ENCODE measurements around the gene GSTCD.

Gene GSTCD

GRCh38 chr4:105835177-105835576 lies 126.6 kb downstream of the GSTCD start:
- Histone ChIP-seq H3K27me3 (ENCODE audit: control insufficient read depth in 1 of 2, insufficient read depth in 1 of 2, low read length in 2 of 2) (no peaks in the 10 kb centered on the region), H3K79me1 (replicated peaks; ENCODE audit: low read length, poor library complexity, severe bottlenecking) (no peaks in the 10 kb centered on the region), H2BK5ac (ENCODE audit: low read depth, low read length, poor library complexity, severe bottlenecking) (no peak overlapping the region), H3K9ac (ENCODE audit: low read length) (no peak overlapping the region), H3K14ac (ENCODE audit: low read length in 2 of 2) (no peak overlapping the region), H2AK5ac (ENCODE audit: low read length, severe bottlenecking) (no peak overlapping the region), H4K91ac (ENCODE audit: low read length) (no peak overlapping the region), H3K27ac (ENCODE audit: low read length, poor library complexity, severe bottlenecking) (no peak overlapping the region), H3K23ac (ENCODE audit: low read length in 2 of 2) (no peak overlapping the region), H4K8ac (ENCODE audit: low read length) (no peak overlapping the region), H2BK15ac (ENCODE audit: low read depth, poor library complexity, severe bottlenecking) (no peak overlapping the region), H2AFZ (ENCODE audit: low read depth, low read length) (no peak overlapping the region), H3K4me1 (ENCODE audit: control insufficient read depth, insufficient read depth, low read depth, low read length) (no peaks in the 10 kb centered on the region), H2BK120ac (ENCODE audit: low read depth, low read length) (no peak overlapping the region), H3K4me2 (ENCODE audit: low read length, poor library complexity, severe bottlenecking) (no peak overlapping the region), H3K9me3 (ENCODE audit: control insufficient read depth, low read length) (no peaks in the 10 kb centered on the region), H2BK12ac (ENCODE audit: low read length in 2 of 2) (no peak overlapping the region), H3K4ac (ENCODE audit: low read depth in 1 of 2, low read length in 2 of 2) (no peak overlapping the region), H3K18ac (ENCODE audit: low read depth in 1 of 2, low read length in 2 of 2) (no peak overlapping the region), H3K36me3 (ENCODE audit: control insufficient read depth in 1 of 2, insufficient read depth in 2 of 2, low read depth in 1 of 2, low read length in 2 of 2) (peaks cover 0 to 15% of the 10 kb centered on the region in 2 experiments), H3K4me3 (ENCODE audit: insufficient read depth in 1 of 2, low read depth in 1 of 2, low read length in 2 of 2) (no peak overlapping the region)
- WGBS, result 98% methylated on average over 6 of the region's 6 CpGs
- no peak for DNase-seq

- DNase-seq, result no peak
- no peak overlapping the region for H4K91ac ChIP-seq (ENCODE audit: low read length)
- no peak overlapping the region for H2BK5ac ChIP-seq (ENCODE audit: low read depth, low read length, poor library complexity, severe bottlenecking)
- no peaks in the 10 kb centered on the region for H3K79me1 ChIP-seq (replicated peaks; ENCODE audit: low read length, poor library complexity, severe bottlenecking)
- no peaks in the 10 kb centered on the region for H3K9me3 ChIP-seq (ENCODE audit: control insufficient read depth, low read length)
- H3K36me3 ChIP-seq (ENCODE audit: control insufficient read depth in 1 of 2, insufficient read depth in 2 of 2, low read depth in 1 of 2, low read length in 2 of 2), result peaks cover 0 to 15% of the 10 kb centered on the region in 2 experiments
- no peak overlapping the region for H2BK120ac ChIP-seq (ENCODE audit: low read depth, low read length)
- H2BK15ac ChIP-seq (ENCODE audit: low read depth, poor library complexity, severe bottlenecking), result no peak overlapping the region
- H2AK5ac ChIP-seq (ENCODE audit: low read length, severe bottlenecking), result no peak overlapping the region
- H2BK12ac ChIP-seq (ENCODE audit: low read length in 2 of 2), result no peak overlapping the region
- no peak overlapping the region for H3K9ac ChIP-seq (ENCODE audit: low read length)
- no peak overlapping the region for H3K4ac ChIP-seq (ENCODE audit: low read depth in 1 of 2, low read length in 2 of 2)
- WGBS, result 96% methylated on average over 2 of the region's 3 CpGs
- H3K27ac ChIP-seq (ENCODE audit: low read length, poor library complexity, severe bottlenecking), result no peak overlapping the region
- no peak overlapping the region for H3K4me3 ChIP-seq (ENCODE audit: insufficient read depth in 1 of 2, low read depth in 1 of 2, low read length in 2 of 2)
- H3K23ac ChIP-seq (ENCODE audit: low read length in 2 of 2), result no peak overlapping the region
- no peaks in the 10 kb centered on the region for H3K27me3 ChIP-seq (ENCODE audit: control insufficient read depth in 1 of 2, insufficient read depth in 1 of 2, low read length in 2 of 2)
- no peak overlapping the region for H4K8ac ChIP-seq (ENCODE audit: low read length)
- H3K4me1 ChIP-seq (ENCODE audit: control insufficient read depth, insufficient read depth, low read depth, low read length), result no peaks in the 10 kb centered on the region
- no peak overlapping the region for H2AFZ ChIP-seq (ENCODE audit: low read depth, low read length)
- H3K14ac ChIP-seq (ENCODE audit: low read length in 2 of 2), result no peak overlapping the region
- no peak overlapping the region for H3K4me2 ChIP-seq (ENCODE audit: low read length, poor library complexity, severe bottlenecking)
- no peak overlapping the region for H3K18ac ChIP-seq (ENCODE audit: low read depth in 1 of 2, low read length in 2 of 2)
Observed at GRCh38 chr4:105836537-105836936, 128.0 kb downstream of the GSTCD start.

- H3K18ac ChIP-seq (ENCODE audit: low read depth in 1 of 2, low read length in 2 of 2), result no peak overlapping the region
- no peak overlapping the region for H2BK5ac ChIP-seq (ENCODE audit: low read depth, low read length, poor library complexity, severe bottlenecking)
- H2AK5ac ChIP-seq (ENCODE audit: low read length, severe bottlenecking), result no peak overlapping the region
- no peak overlapping the region for H3K27ac ChIP-seq (ENCODE audit: low read length, poor library complexity, severe bottlenecking)
- H3K9me3 ChIP-seq (ENCODE audit: control insufficient read depth, low read length), result no peaks in the 10 kb centered on the region
- H2BK120ac ChIP-seq (ENCODE audit: low read depth, low read length), result no peak overlapping the region
- H2AFZ ChIP-seq (ENCODE audit: low read depth, low read length), result no peak overlapping the region
- no peak overlapping the region for H3K14ac ChIP-seq (ENCODE audit: low read length in 2 of 2)
- H3K27me3 ChIP-seq (ENCODE audit: control insufficient read depth in 1 of 2, insufficient read depth in 1 of 2, low read length in 2 of 2), result no peaks in the 10 kb centered on the region
- DNase-seq, result no peak
- H4K91ac ChIP-seq (ENCODE audit: low read length), result no peak overlapping the region
- peaks cover 0 to 15% of the 10 kb centered on the region in 2 experiments for H3K36me3 ChIP-seq (ENCODE audit: control insufficient read depth in 1 of 2, insufficient read depth in 2 of 2, low read depth in 1 of 2, low read length in 2 of 2)
- no peak overlapping the region for H3K23ac ChIP-seq (ENCODE audit: low read length in 2 of 2)
- no peak overlapping the region for H3K4ac ChIP-seq (ENCODE audit: low read depth in 1 of 2, low read length in 2 of 2)
- H2BK15ac ChIP-seq (ENCODE audit: low read depth, poor library complexity, severe bottlenecking), result no peak overlapping the region
- H3K4me1 ChIP-seq (ENCODE audit: control insufficient read depth, insufficient read depth, low read depth, low read length), result no peaks in the 10 kb centered on the region
- H3K4me3 ChIP-seq (ENCODE audit: insufficient read depth in 1 of 2, low read depth in 1 of 2, low read length in 2 of 2), result no peak overlapping the region
- H4K8ac ChIP-seq (ENCODE audit: low read length), result no peak overlapping the region
- no peak overlapping the region for H3K4me2 ChIP-seq (ENCODE audit: low read length, poor library complexity, severe bottlenecking)
- no peak overlapping the region for H2BK12ac ChIP-seq (ENCODE audit: low read length in 2 of 2)
- no peak overlapping the region for H3K9ac ChIP-seq (ENCODE audit: low read length)
- H3K79me1 ChIP-seq (replicated peaks; ENCODE audit: low read length, poor library complexity, severe bottlenecking), result no peaks in the 10 kb centered on the region
- WGBS, result 69% methylated on average over 1 of the region's 2 CpGs
Observed at GRCh38 chr4:105837037-105837436, 128.5 kb downstream of the GSTCD start.

DNA sequence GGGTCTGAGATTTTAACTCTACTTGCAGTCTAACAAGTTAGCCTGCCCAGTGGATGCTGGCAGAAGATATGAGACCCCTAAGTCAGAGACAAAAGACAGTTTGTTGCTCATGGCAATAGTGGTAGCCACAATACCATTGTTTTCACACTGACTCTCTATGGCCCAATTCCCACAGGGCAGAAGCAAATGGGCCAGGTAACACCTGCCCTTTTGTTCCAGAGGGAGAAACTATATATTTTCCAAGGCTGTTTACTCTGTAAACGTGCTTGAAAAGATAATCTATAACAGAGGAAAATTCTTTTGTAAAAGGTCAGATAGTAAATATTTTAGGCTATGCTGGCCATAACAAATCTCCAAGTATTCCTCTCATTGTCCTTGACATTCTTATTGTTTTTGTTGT lies 129.5 kb downstream of the GSTCD start:
- H2BK12ac ChIP-seq (ENCODE audit: low read length in 2 of 2), result no peak overlapping the region
- no peak overlapping the region for H2AFZ ChIP-seq (ENCODE audit: low read depth, low read length)
- no peak overlapping the region for H2AK5ac ChIP-seq (ENCODE audit: low read length, severe bottlenecking)
- H3K23ac ChIP-seq (ENCODE audit: low read length in 2 of 2), result no peak overlapping the region
- H3K18ac ChIP-seq (ENCODE audit: low read depth in 1 of 2, low read length in 2 of 2), result no peak overlapping the region
- no peaks in the 10 kb centered on the region for H3K4me1 ChIP-seq (ENCODE audit: control insufficient read depth, insufficient read depth, low read depth, low read length)
- H2BK5ac ChIP-seq (ENCODE audit: low read depth, low read length, poor library complexity, severe bottlenecking), result no peak overlapping the region
- no peak overlapping the region for H3K4me3 ChIP-seq (ENCODE audit: insufficient read depth in 1 of 2, low read depth in 1 of 2, low read length in 2 of 2)
- H4K8ac ChIP-seq (ENCODE audit: low read length), result no peak overlapping the region
- peaks cover under 1 to 15% of the 10 kb centered on the region in 2 experiments for H3K36me3 ChIP-seq (ENCODE audit: control insufficient read depth in 1 of 2, insufficient read depth in 2 of 2, low read depth in 1 of 2, low read length in 2 of 2)
- no peak overlapping the region for H2BK15ac ChIP-seq (ENCODE audit: low read depth, poor library complexity, severe bottlenecking)
- H3K79me1 ChIP-seq (replicated peaks; ENCODE audit: low read length, poor library complexity, severe bottlenecking), result no peaks in the 10 kb centered on the region
- H2BK120ac ChIP-seq (ENCODE audit: low read depth, low read length), result no peak overlapping the region
- no peak overlapping the region for H3K9ac ChIP-seq (ENCODE audit: low read length)
- H3K4me2 ChIP-seq (ENCODE audit: low read length, poor library complexity, severe bottlenecking), result no peak overlapping the region
- H3K9me3 ChIP-seq (ENCODE audit: control insufficient read depth, low read length), result no peaks in the 10 kb centered on the region
- no peaks in the 10 kb centered on the region for H3K27me3 ChIP-seq (ENCODE audit: control insufficient read depth in 1 of 2, insufficient read depth in 1 of 2, low read length in 2 of 2)
- WGBS, result no CpG with 5 or more reads among the region's 1 CpG
- DNase-seq, result no peak
- H4K91ac ChIP-seq (ENCODE audit: low read length), result no peak overlapping the region
- H3K14ac ChIP-seq (ENCODE audit: low read length in 2 of 2), result no peak overlapping the region
- H3K27ac ChIP-seq (ENCODE audit: low read length, poor library complexity, severe bottlenecking), result no peak overlapping the region
- H3K4ac ChIP-seq (ENCODE audit: low read depth in 1 of 2, low read length in 2 of 2), result no peak overlapping the region

Data from mesenchymal stem cell (in vitro differentiated cells and primary cell).